Measurements from ENCODE around the gene KCNH1. TPM values are rescaled to one million over a fixed set of nuclear protein-coding genes. Genes with fewer than 3 reads are reported as not detected.

The KCNH1 gene
- total RNA-seq, 1 donor from 2014 or later, result under 0.01 TPM

DNA sequence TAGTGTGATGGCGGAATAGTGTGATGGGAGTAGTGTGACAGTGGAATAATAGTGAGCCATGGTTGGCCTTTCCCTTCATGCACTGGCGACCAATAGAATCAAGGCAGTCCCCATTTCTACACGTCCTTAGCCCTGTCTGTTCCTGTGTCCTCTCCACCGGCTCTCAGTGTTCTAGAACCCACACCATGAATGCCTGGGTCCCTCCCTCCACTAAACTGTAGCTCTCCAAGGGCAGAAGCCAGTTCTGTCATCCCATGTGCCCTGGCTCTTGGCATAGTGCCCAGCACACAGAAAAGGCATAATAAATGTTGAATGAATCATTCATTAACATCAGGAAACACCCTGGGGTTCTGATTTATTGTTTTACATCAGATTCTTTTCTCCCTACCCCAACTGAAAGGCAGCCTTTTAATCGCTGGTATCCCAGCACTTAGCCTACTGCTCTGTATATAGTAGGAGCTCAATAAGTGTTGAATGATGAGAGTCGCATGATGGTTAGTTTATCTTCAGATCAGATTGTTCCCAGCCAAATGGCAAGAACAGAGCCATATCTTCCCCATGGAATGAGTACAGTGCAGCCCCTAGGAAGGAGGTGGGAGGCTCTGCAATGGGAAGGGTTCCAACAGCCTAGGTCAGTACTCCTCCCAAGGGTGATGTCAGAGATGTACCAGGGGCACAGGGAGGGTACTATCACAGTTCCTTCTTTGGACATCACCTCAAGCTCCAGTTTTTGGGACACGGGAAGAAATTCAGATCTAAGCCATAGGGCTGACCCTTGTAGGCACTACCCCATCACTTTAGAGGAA, 479.6 kb downstream of the KCNH1 start:
- TF ChIP-seq, protein P1, sequence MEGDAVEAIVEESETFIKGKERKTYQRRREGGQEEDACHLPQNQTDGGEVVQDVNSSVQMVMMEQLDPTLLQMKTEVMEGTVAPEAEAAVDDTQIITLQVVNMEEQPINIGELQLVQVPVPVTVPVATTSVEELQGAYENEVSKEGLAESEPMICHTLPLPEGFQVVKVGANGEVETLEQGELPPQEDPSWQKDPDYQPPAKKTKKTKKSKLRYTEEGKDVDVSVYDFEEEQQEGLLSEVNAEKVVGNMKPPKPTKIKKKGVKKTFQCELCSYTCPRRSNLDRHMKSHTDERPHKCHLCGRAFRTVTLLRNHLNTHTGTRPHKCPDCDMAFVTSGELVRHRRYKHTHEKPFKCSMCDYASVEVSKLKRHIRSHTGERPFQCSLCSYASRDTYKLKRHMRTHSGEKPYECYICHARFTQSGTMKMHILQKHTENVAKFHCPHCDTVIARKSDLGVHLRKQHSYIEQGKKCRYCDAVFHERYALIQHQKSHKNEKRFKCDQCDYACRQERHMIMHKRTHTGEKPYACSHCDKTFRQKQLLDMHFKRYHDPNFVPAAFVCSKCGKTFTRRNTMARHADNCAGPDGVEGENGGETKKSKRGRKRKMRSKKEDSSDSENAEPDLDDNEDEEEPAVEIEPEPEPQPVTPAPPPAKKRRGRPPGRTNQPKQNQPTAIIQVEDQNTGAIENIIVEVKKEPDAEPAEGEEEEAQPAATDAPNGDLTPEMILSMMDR (IDR thresholded peaks at IDR 0.05; ENCODE audit: insufficient read depth, low read length, severe bottlenecking), result no peak
- FAIRE-seq (no peak), DNase-seq (ENCODE audit: low read depth) (peak; percentile 4)
- Histone ChIP-seq H3K27me3 (ENCODE audit: control insufficient read depth, insufficient read depth, low read length) (no peaks in the 10 kb centered on the region), H3K36me3 (ENCODE audit: control insufficient read depth, insufficient read depth, low read length) (no peaks in the 10 kb centered on the region), H3K4me3 (ENCODE audit: low read depth, low read length) (no peak overlapping the region)

DNA sequence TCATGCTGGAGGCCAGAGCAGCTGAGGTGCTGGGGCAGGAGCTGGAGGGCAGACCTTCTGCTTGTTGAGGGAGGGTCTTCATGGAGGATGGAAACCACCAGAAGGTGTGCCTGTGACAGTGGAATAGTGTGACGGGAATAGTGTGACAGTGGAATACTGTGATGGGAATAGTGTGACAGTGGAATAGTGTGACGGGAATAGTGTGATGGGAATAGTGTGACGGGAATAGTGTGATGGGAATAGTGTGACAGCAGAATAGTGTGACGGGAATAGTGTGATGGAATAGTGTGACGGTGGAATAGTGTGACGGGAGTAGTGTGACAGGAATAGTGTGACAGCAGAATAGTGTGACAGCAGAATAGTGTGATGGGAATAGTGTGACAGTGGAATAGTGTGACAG, 480.2 kb downstream of the KCNH1 start:
- TF ChIP-seq, protein P1 (IDR thresholded peaks at IDR 0.05; ENCODE audit: insufficient read depth, low read length, severe bottlenecking), result no peak
- DNase-seq (ENCODE audit: low read depth) (peak; percentile 14), FAIRE-seq (peak; percentile 100)
- H3K4me3 ChIP-seq (ENCODE audit: low read depth, low read length), result no peak overlapping the region
- H3K36me3 ChIP-seq (ENCODE audit: control insufficient read depth, insufficient read depth, low read length), result no peaks in the 10 kb centered on the region
- H3K27me3 ChIP-seq (ENCODE audit: control insufficient read depth, insufficient read depth, low read length), result no peaks in the 10 kb centered on the region

DNA sequence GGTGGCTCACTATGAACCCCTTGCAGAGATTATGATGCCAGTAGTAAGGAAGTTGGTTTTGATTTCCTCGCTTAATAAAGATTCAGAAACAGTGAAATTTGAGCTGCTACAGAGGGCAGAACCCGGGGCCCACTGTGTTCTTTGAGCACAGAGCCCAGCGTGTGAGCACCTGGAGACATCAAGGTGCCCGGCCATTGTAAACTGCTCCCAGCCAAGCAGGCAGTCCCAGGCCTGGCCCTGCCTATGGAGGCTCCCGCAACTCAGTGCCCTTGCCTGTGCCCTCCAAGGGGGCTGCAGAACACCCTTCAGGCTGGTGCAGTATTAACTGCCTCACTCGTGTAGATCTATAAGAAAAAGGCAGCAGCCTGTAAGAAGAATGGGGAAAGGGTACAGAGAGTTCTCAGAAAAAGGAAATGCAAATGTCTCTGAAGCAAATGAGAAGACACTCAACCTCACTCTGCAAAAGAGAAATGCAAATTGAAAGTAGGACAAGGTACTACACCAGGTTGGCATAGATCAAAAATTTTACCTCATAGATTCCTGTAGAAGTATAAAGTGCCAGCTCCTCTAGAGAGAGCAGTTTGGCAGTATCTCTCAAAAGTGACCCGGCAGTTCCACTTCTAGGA, 481.5 kb downstream of the KCNH1 start:
- Histone ChIP-seq H3K4me3 (ENCODE audit: low read depth, low read length) (no peak overlapping the region), H3K36me3 (ENCODE audit: control insufficient read depth, insufficient read depth, low read length) (no peaks in the 10 kb centered on the region), H3K27me3 (ENCODE audit: control insufficient read depth, insufficient read depth, low read length) (no peaks in the 10 kb centered on the region)
- TF ChIP-seq, protein P1 (IDR thresholded peaks at IDR 0.05; ENCODE audit: insufficient read depth, low read length, severe bottlenecking), result no peak
- FAIRE-seq (no peak), DNase-seq (ENCODE audit: low read depth) (no peak)

DNA sequence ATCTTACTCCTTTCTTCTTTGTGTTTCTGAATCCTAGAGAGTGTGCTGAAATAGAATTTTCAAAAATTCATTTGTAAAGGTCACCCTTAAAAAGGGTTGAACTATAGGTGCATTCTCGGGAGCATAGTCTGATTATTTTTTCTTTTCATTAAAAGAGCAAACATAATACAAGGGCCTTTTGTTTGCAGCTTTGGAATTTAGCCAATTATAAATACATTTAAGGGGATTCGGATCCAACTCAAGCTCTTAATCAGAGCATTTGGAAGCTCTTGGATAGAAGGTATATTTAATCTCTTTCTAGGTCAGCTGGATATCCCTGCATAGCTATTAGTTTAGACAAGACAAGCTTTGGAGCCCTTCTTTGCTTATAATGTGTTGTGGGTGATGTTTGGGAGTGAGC, 483.5 kb downstream of the KCNH1 start:
- FAIRE-seq (no peak), DNase-seq (ENCODE audit: low read depth) (no peak)
- H3K36me3 ChIP-seq (ENCODE audit: control insufficient read depth, insufficient read depth, low read length), result no peaks in the 10 kb centered on the region
- TF ChIP-seq, protein P1 (IDR thresholded peaks at IDR 0.05; ENCODE audit: insufficient read depth, low read length, severe bottlenecking), result no peak
- H3K4me3 ChIP-seq (ENCODE audit: low read depth, low read length), result no peak overlapping the region
- no peaks in the 10 kb centered on the region for H3K27me3 ChIP-seq (ENCODE audit: control insufficient read depth, insufficient read depth, low read length)

DNA sequence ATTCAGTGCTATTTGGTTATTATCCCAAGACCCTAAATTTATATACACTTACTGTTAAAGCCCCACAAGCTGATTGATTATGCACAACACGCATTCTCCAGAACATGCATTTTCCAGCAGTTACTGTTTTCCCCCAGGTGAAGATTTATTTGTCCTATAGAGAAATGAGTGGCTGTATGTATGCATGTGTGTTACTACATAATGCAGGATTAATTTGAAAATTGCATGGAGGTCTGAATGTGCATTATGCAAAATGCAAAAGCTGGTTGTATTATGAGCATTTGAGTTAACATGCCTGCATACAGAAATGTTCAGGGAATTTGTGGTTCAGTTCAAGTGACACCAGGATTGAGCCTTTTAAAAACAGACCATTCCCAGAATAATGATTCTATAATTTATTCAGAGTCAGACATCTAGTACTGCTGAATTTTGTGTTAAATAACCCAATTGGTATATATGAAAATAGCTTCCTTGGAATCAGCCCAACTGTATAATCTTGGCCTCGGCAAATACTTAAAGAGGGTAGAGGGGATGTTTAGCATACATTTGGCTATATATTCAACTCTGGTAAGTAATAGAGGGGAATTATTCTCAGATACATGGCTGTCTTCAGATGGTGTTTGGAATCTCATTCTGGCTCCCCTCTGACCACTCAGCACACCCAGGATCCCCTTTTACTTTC, 485.2 kb downstream of the KCNH1 start:
- Histone ChIP-seq H3K36me3 (ENCODE audit: control insufficient read depth, insufficient read depth, low read length) (no peaks in the 10 kb centered on the region), H3K4me3 (ENCODE audit: low read depth, low read length) (no peak overlapping the region), H3K27me3 (ENCODE audit: control insufficient read depth, insufficient read depth, low read length) (no peaks in the 10 kb centered on the region)
- TF ChIP-seq, protein P1 (IDR thresholded peaks at IDR 0.05; ENCODE audit: insufficient read depth, low read length, severe bottlenecking), result no peak
- no peak for FAIRE-seq
- DNase-seq (ENCODE audit: low read depth), result no peak
